NCI-H2227 (cell line): ENCODE data around the gene CDH23.

Experiments used
- DNase-seq: peaks from one replicate; lab custom pipeline; 2025; ENCODE audit not compliant: unreplicated experiment; lab: John Stamatoyannopoulos, UW

CDH23 gene

DNA sequence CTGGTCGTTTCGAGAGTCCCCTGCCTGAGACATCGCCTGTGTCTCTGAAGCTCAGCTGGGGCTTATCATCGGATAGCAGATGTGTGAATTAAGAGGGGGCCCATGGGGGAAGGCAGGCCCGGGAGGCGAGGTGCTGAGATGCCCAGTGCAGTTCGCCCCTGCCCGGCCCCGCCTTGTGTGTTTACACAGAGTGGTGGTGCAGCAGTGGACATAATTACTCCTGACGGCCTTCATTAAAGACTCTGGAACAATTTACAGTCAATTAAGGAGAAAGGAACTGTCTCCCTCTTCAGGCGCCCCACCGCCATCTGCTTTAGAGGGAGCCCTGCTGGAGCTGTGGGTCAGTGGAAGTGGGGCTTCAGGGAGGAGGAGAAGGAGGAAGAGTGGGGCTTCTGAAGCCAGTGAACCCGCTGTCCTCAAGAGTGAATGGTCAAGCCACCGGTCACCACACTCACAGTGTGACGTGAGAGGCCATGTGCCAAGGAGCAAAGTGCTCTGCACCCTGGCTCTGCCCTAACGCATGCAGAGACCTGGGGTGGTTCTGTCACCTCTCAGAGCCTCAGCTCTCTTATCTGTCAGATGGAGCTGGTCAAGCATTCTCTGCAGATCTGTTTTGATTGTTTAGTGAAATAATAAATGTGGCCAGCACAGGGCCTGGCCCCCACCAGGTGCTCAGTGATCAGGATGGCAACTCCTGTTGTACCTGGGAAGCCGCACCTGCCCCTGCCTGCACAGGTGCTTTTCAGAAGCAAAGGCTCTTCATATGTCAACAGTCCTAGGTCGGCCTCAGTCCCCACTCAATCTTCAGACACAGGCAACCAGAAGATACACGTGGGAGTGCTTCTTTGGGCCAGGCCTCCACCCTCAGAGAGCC lies 65.6 kb downstream of the CDH23 start:
- DNase-seq, result no peak

DNA sequence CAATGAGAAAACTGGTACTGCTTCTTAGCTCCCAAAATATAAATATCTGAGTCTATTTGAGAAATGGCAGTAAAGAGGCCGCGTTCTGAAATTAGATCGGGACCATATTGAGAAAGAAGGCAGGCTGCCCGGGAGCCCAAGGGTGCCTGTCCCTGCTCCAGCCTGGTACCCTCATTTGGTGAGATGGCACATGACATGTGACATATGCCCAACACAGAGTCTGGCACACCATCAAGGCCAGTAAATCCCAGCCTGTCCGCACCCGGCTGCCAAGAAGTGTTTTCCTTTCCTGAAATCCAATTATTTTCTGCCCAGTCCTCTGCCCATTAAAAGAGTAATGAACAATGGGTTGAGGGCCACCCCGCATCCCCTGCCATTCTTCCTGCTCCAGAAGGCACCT lies 66.4 kb downstream of the CDH23 start:
- no peak for DNase-seq

DNA sequence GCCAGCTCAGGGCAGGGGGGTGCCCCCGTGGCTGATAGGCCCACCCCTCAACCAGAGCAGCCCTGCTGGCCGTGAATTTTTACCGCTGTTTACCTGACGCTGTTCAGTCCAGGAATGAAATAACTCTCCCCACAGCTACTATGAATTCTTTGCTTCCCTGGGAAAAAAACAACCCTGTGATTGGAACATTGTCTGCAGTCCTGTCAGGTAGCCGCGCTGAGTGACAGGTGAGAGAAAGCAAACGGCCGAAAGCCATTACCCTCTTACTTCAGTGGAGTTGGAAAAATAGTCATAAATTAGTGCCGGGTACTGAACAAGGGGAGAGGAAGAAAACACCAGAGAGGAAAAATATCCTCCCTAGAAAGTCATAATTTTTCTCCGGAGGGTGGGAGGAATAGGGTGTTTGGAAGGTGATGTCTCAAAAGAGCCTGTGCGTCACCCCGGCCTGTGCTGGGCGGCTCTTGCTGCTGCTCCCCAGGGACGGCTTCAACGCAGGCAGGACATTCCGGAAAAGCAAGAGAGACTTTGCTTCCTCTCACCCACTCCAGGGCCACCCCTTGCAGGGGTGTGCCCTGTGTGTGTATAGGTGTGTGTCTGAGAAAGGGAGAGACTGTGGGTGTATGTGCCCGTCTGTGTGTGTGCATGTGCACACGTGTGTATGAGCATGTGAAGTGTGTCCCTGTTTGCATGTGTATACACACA lies 69.0 kb downstream of the CDH23 start:
- no peak for DNase-seq

DNA sequence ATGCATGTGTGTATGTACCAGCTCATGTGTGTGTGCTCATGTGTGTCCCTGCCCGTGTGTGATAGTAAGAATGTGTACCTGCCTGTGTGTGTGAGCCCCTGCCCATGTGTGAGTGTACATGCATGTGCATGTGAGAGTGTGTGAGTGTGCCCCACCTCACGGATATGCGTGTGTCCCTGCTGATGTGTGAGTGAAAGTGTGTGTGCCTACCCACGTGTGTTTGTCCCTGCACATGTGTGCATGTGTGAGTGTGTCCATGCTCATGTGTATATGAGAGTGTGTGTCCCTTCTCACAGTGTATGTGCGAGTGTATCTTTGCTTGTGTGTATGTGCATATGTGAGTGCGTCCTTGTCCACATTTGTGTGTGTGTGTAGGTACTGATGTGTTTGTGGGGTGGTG lies 69.6 kb downstream of the CDH23 start:
- no peak for DNase-seq

DNA sequence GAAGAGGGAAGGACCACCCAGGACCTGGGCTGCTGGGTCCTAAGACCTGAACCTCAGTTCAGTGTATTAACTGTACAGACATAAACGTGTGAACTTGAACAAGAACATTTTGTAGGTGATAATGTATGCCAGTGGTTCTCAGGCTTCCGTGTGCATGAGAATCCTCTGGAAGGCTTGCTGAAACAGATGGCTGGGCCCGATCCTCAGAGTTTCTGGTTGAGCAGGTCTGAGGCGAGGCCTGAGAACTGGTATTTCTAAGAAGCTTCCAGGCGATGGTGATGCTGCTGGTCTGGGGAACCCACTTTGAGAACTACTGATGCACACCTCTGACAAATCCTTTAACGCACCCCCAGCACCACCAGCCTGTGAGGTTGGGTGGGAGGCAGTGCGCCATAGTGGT lies 70.4 kb downstream of the CDH23 start:
- DNase-seq, result no peak

DNA sequence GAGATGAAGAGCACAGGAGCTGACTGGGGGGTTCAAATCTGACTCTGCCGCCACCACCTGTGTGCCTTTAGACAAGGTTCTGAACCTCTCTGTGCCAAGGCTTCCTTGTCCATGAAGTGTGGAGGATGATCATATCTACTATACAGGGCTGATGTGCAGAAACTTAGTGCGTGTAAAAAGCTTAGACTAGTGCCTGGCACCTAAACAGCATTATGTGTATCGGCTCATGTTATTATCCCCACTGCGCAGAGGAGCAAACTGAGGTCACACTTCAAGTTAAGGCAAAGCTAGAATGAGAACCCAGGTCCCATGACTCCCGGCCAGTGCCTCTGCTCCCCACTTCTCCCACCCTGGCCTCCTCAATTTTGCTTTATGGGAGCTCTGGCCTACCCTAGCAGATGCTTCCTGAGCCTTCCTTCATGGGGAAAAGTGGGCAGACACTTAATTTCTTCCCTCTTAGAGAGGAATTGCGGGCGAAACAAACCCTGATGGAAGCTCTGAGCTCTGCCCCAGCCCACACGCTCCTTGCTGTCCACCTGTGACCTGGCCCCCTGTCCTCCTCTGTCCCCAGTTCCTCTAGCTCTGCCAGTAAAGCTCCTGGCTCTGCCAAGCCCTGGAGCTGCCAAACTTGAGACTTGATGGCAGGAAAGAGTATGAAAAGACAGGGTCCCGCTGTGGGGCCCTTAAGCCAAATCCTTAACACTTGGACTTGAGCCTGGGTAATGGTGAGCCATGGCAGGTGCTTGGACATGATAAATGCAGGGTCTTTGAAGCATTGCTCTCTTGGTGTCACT lies 71.0 kb downstream of the CDH23 start:
- no peak for DNase-seq

DNA sequence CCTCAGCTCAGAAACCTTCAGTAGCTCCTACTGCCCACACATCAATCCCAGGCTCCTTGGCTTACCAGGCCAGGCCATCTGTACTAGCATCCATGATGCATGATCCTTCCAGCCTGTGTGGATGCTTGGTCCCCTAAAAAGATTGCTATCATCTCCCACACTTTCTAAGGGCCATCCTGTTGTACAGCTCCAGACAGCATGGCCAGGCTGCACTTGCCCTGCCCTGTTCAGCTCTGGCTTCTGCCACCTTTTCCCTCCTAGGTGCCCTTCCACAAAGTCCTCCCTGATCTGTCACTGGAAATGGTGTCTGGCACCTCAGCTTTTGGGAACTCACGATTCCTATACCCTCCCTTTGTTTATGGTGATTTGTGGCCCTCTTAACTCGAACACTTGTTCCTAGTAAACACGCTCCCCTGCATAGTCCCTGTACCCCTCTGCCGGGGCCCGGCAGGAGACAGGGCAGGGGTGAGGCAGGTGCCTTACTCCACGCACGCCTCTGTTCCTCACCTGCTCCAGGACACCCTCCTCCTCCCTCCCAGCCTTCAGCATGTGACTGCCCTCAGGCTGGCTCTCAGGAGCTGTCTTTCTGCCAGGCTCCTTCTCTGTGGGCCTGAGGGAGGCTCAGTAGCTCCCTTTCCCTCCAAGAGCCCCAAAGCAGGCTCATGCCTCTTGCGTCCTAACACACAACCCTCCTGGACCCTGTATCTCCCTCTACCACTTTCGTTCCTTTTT lies 71.8 kb downstream of the CDH23 start:
- no peak for DNase-seq

DNA sequence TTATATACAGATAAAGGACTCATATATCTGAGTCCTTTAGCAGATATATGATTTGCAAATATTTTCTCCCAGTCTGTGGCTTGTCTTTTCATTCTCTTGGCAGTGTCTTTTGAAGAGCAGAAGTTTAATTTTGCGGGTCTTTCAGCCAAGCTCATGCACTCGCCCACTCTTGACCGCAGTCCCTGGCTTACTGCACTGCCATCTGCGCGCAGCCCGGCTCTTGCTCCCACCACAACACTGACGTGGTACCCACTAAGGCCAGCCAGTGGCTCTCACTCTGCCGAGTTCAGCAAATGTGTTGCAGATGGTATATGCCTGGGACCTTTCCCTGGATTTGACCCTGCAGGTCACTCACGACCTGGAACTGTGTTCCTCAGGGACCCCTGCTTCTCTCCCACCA lies 74.3 kb downstream of the CDH23 start:
- no peak for DNase-seq

DNA sequence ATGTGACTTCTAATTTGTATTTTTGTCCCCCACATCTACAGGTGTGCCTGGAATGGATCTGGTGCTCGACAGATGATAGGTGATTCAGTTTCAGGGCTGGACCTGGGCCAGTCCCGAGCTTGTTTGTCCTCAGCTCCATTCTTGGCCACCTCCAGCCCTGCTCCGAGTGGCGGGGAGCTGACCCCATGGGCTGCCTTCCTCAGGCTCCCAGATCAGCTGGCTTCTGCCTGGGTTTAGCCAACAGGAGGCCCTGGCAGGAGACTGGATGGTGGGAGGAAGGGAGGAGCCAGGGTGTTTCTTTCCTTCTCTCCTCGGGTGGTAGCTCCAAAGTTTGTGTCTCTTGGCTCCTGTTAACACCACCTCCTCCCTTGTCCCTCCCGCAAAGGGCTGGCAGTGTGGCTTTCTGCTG lies 75.2 kb downstream of the CDH23 start:
- no peak for DNase-seq

DNA sequence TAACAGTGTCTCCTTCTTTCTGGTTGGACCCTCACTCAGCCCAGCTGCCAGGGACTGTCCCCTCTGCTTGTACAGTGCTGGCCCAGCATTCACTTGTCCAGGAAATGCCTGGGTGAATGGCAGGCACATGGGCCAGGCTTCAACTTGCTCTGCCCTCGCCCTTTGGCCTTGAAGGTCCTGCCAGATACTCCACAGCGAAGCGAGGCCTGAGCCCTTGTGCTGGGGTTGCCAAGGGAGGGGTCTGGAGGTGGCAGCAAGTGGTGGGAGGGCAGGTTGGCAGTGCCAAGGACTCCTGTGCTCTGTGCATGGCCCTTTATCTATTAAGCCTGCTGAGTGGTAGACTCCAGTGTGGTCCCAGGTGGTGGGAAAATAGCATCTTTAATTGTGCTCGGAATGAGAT lies 75.7 kb downstream of the CDH23 start:
- DNase-seq, result no peak

DNA sequence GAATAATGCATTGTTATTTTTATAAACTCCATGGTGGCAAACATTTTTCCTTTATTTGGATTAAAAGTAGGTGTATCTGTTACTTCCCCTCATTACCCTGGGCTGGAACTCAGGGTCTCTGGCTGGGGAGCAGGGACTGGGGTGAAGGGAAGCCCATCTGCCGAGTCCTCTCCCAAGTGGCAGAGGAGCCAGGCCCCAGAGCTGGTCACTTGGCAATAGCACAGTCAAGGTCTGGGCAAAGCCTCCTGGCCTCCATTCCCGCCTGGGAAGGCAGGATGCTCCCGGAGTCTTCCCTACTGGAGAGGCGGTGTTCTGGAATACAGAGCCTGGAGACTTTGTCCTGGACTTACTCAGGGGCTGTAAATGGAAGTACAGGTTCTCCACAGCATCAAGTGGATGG lies 76.2 kb downstream of the CDH23 start:
- DNase-seq, result no peak

DNA sequence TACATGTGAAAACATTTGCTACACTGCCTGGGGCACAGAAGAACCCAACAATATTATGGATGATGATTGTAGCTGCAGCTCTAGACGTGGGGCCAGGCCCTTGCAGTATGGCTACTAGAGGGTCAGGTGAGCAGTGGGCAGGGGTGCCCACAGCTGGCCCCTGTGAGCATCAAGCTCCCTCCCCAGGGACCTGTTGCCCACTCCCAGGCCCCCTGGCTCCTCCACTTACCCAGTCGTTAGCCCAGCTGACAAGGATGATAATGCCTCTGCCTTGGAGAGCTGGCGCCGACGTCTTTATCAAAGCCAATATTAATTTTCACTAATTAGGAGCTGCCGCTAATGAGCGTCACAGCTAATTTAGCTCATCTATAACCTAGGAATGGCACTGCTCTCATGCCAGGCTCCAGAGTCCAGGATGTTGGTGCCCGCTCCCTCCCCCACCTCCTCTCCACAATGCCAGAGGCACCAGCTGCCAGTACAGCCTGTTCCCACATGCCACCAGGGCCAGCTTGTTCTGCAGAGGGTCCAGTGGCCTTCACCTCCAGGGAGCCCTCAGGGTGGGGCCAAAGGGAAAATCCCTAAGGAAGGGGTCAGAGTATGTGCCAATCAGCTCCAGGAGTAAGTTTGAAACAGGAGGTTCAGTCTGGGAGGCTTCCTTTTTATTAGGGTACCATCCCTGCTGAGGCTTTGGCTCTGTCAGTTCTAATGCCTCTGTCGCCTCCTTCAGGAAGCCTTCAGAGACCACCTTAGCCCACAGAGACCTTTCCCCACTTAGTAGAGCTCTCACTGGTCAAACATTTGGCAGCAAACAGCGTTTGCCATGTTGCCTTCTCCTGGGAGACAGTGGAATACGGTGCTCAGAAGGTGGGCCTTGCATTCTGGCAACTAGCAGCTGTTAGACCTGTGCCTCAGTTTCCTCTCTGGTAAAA lies 77.2 kb downstream of the CDH23 start:
- no peak for DNase-seq

DNA sequence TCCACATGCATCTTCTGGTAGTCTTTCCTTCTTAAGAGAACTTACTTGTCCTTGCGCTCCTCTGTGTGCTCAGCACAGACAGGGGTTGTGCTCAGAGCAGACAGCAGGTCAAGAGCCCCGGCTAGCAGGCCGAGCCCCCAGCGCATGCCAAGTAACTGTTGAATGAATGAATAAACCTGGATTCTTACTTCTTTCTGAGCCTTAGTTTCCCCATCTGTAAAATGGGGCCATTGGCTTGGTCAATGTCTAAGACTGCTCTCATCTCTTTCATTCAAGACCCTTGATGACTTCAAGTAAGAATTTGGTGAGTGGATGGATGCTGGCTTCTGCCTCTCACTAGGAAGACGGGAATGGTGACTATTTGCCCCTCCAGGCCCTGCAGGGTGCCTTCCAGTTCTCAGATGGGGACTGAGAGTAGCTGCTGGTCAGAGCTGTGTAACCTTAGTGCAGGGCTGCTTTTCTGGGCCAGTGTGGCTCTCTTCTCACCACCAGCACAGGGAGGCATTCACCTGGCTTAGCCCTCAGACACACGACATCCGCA lies 78.1 kb downstream of the CDH23 start:
- no peak for DNase-seq

DNA sequence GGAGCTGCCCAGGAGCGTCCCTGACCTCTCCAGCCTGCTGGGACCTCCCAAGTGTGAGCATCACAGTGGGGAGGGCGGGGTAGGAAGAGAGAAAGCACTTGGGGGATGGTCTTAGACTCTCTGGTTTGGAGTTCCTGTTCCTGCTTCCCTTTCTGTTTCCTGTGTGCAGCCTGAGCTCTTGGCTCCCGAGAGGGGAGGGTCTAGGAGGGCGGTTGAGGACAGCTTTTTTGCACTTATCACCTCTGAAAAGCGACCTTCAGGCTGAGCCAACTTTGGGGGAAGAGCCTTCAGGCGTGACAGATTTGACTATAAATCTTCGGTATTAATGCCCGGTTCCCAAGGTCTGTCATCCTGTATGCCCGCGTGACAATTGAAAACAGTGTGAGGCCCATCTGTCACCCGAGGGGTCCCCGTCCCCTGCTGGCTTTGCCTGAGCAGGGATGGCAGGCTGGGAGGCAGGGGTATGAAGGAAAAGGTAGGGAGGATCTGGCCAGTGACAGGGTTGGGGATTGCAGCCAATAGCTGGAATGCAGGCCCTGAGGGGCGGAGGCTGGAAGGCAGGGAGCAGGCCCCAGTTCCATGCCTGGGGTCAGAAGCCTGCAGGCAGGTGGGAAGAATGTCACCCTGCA lies 78.6 kb downstream of the CDH23 start:
- peak; percentile 19 for DNase-seq

DNA sequence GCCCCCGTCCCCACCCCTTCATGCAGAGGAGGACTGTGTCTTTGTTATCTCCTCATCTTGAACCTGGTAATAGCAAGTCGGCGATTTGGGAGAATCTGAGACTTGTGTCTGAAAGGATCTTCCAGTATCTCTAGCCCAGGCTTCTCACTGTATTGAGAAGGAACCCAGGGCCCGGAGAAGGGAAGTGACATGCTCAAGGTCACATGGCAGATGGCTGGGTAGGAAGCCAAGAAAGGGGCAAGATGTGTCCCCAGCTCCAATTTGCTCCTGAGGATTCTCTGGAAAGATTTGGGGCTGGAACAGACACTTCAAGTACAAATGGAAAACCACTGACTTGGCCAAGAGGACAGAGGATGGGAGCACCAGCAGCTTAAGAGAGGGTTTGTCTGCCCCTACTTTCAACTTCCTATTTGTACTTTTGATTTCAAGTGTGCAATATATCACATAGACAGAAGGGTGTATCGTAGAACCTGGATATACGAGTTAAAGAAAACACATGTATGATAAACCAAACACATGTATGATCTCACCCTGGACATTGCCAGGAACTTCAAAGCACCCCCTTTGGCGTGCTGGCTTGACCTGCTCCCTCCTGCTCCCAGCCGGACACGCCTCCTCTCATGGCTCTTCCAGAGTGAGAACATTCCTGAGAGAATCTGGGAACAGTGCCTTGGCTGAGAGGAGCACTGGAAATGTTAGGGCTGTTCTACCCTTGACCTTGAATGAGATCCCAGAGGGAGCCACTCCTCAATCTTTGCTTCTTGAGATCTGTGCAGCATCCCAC lies 79.7 kb downstream of the CDH23 start:
- no peak for DNase-seq

DNA sequence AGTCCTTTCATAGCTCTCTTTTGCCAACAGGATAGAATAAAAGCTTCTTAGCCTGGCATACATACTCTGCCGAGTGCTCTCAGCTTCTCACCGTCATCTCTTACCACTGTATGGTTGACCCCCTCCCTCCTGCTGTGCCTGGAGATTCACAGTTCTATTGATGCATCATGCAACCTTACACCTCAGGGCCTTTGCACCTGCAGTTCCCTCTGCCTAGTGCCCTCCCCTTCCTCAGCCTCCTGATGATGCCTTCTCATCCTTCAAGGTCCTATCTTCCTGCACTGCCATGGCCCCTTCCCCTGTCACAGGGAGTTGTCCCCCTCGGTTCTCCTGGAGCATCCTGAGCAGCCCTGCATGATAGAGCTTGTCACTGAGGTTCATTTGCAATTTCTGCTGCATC lies 81.5 kb downstream of the CDH23 start:
- DNase-seq, result no peak

DNA sequence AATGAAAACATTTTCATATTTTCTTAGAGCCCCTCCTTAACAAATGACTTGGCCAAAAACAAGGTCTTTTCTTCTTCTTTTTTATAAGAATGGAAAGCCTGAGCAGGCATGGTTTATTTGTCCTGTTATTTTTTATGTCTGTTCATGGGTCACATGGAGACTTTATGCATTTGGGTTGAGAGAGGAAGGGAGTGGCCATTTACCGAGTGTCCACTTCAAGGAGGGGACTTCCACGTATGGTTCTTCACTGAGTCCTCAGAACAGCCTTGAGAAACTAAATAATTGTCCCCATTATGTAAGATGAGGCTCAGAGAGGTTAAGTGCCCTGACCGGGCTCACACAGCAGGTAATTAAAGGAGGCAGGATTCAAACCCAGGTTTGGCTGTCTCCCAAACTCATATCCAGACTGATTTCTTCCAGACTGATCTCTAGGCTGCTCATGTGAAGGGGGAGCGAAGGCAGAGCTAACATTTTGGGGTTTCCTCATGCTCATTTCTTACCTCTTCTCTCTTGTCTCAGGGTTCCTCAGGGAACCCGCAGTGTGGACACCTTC lies 82.2 kb downstream of the CDH23 start:
- no peak for DNase-seq

DNA sequence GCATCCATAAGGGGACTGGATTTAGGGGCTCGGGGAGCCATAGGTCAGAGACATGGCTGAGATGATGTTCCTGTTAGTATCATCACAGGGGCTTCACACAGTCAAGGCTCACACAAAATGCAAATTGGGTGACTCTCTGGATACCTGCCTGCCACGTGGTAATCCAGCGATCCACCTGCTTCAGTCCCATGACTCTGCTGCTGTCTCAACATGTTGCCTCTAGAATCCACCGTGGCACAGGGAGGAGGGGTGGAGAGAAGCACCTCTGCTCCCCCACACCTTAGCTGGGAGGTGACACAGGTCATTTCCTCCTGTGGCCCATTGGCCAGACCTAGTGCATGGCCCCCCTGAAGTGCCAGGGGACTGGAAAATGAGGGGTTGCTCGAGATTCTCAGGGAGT lies 83.1 kb downstream of the CDH23 start:
- DNase-seq, result no peak
